ENCODE results near the gene E4F1. TPM values are rescaled to one million over a fixed set of nuclear protein-coding genes. Genes with fewer than 3 reads are reported as not detected.

The E4F1 gene
- total and polyA plus RNA-seq, 2 of the 13 experiments (the other 11 are each of a cell fraction or from before 2014, with no cell fraction given) = 13.8 to 19.5 TPM

DNA sequence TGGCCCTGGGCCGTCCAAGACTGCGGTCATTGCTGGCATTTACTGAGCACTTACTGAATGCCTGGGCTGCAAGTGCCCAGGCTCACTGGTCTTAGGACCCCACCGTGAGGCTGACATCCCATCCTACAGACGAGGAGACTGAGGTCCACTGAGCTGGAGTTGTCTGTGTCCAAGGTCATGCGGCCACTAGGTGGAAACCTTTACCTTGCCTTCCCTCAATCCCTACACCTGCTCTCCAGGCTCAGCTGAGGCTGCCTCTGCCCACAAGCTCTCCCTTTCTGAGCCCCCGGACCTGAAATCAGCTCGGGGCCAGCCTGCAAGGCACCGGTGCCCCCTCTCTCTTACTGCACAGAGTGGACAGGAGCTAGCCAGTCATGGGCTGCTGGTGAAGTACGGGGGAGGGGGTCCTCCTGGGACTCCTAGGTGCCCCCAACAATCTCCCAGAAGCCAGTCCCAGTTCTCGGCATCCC lies 28.5 kb upstream of the E4F1 start (continued):
- TF ChIP-seq, protein P1, sequence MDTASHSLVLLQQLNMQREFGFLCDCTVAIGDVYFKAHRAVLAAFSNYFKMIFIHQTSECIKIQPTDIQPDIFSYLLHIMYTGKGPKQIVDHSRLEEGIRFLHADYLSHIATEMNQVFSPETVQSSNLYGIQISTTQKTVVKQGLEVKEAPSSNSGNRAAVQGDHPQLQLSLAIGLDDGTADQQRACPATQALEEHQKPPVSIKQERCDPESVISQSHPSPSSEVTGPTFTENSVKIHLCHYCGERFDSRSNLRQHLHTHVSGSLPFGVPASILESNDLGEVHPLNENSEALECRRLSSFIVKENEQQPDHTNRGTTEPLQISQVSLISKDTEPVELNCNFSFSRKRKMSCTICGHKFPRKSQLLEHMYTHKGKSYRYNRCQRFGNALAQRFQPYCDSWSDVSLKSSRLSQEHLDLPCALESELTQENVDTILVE (CRISPR knock-in tag; IDR thresholded peaks at IDR 0.05) = no peak
- TF ChIP-seq ZBTB26 (CRISPR knock-in tag; IDR thresholded peaks at IDR 0.05; ENCODE audit: borderline replicate concordance) (no peak; the same call in 1 of the 2 replicates), GFI1 (CRISPR knock-in tag; IDR thresholded peaks at IDR 0.05; ENCODE audit: borderline replicate concordance) (no peak)

- peak overlapping the region; percentile 71 for H3K4me2 ChIP-seq (ENCODE audit: low read depth, low read length)
- peaks cover 2 to 39% of the 10 kb centered on the region in 2 experiments; a peak in 3 of 5 replicates for H3K27me3 ChIP-seq (ENCODE audit: control insufficient read depth in 1 of 2, insufficient read depth in 2 of 2, low read length in 2 of 2)
- peak overlapping the region; percentile 53 to 66 (median 53) for H3K4me3 ChIP-seq (replicated peaks in 1 of 3; ENCODE audit: insufficient read depth in 1 of 3, low read depth in 2 of 3, low read length in 3 of 3)
- peaks cover 59% of the 10 kb centered on the region for H3K4me1 ChIP-seq (ENCODE audit: insufficient read depth, low read length)
- no TSS peak for BruUV-seq (replicated peaks)
- no peak for DNase-seq (ENCODE audit: low spot score)
- no peaks in the 10 kb centered on the region for H3K9me3 ChIP-seq (ENCODE audit: low read length)
- peak overlapping the region; percentile 44; the same call in 1 of the 2 replicates for H3K9ac ChIP-seq (ENCODE audit: insufficient read depth, low read depth, low read length)
- no CpG with 5 or more reads among the region's 49 CpGs for WGBS (ENCODE audit: low lambda C conversion rate)
- in situ Hi-C loops (cut with HindIII; ENCODE audit: extremely low pct_ligation_motif_present, low pct_unique_long_range_greater_than_20kb) = no loop called here
- POLR2A ChIA-PET = interaction anchor here (0.6 to 2.9 kb wide), 10 partner anchors 9 to 56 kb away, joined by 3 to 19 read pairs (median 4); partner anchors contain the start of genes E4F1, ECI1, PGP and TRAF7
- no peaks in the 10 kb centered on the region for H4K20me1 ChIP-seq (ENCODE audit: insufficient read depth, low read length)
- H3K27ac ChIP-seq (ENCODE audit: extremely low read length, insufficient read depth, low read length) = no peak overlapping the region
- H3K79me2 ChIP-seq (ENCODE audit: insufficient read depth, low read length) = no peaks in the 10 kb centered on the region
- FAIRE-seq = no peak
- H3K36me3 ChIP-seq (replicated peaks in 1 of 2; ENCODE audit: control insufficient read depth in 1 of 2, insufficient read depth in 2 of 2, low read length in 2 of 2) = no peaks in the 10 kb centered on the region
- CTCF ChIA-PET (ENCODE audit: low intra/inter-chr PET ratio, low total read pairs) = interaction anchor here (1.6 kb wide), 1 partner anchor 56 kb away, joined by 6 read pairs; the partner anchor contains the start of gene ECI1
- intact Hi-C loops (cut with micrococcal nuclease; ENCODE audit: unreplicated experiment) = loop anchor here (5.0 kb wide), 2 partner anchors 33 to 57 kb away; partner anchors contain the start of gene ECI1
- no peak overlapping the region for H2AFZ ChIP-seq (ENCODE audit: low read length)
- peak; percentile 57 for ATAC-seq
- TF ChIP-seq HMGXB3 (CRISPR knock-in tag; IDR thresholded peaks at IDR 0.05; ENCODE audit: borderline replicate concordance) (no peak), ZSCAN12 (CRISPR knock-in tag; IDR thresholded peaks at IDR 0.05) (no peak), ZNF644 (CRISPR knock-in tag; IDR thresholded peaks at IDR 0.05; ENCODE audit: low read depth) (no peak), ZNF441 (CRISPR knock-in tag; IDR thresholded peaks at IDR 0.05; ENCODE audit: borderline replicate concordance) (no peak), ZNF543 (CRISPR knock-in tag; IDR thresholded peaks at IDR 0.05) (no peak), ZFAT (CRISPR knock-in tag; conservative IDR thresholded peaks at IDR 0.05) (no peak), ZNF598 (CRISPR knock-in tag; IDR thresholded peaks at IDR 0.05; ENCODE audit: borderline replicate concordance) (no peak), ZKSCAN1 (IDR thresholded peaks at IDR 0.05; ENCODE audit: low read length) (no peak), ZBTB38 (CRISPR knock-in tag; IDR thresholded peaks at IDR 0.05) (0 out of 2 replicates have a peak, but pooled peaks have one; percentile 7)
- TF ChIP-seq, protein P2, sequence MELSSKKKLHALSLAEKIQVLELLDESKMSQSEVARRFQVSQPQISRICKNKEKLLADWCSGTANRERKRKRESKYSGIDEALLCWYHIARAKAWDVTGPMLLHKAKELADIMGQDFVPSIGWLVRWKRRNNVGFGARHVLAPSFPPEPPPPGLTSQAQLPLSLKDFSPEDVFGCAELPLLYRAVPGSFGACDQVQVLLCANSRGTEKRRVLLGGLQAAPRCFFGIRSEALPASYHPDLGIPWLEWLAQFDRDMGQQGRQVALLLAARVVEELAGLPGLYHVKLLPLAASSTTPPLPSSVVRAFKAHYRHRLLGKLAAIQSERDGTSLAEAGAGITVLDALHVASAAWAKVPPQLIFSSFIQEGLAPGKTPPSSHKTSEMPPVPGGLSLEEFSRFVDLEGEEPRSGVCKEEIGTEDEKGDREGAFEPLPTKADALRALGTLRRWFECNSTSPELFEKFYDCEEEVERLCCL (CRISPR knock-in tag; IDR thresholded peaks at IDR 0.05; ENCODE audit: borderline replicate concordance) = 0 out of 2 replicates have a peak, but pooled peaks have one; percentile 49
Observed at GRCh38 chr16:2195322-2196161, 27.8 kb upstream of the E4F1 start.
